ENCODE measurements around the gene COL25A1. TPM values are rescaled to one million over a fixed set of nuclear protein-coding genes. Genes with fewer than 3 reads are reported as not detected.

The COL25A1 gene
- total RNA-seq, 1 donor from 2014 or later = 3.9 TPM

DNA sequence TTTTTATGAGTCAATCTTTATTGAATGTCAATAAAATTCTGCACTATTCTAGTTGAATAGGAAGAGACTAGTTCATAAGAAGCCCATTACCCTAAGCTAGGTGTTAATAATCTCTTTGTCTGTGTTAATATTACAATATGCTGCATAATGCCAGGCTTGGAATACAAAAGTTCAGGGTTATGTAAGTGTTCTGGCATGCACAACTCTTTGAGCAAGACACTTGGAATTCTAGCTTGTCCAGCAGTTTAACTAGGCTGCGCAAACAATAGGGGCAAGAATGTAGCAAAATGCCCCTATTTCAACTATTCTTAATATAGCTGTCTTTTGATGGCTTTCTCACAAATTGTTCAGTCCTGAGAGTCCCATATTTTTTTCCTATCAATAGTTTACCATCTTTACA lies 508.3 kb downstream of the COL25A1 start:
- no peak overlapping the region for H3K4me3 Mint-ChIP-seq (ENCODE audit: low read depth)
- H3K27ac Mint-ChIP-seq = no peak overlapping the region
- TF ChIP-seq, protein P1, sequence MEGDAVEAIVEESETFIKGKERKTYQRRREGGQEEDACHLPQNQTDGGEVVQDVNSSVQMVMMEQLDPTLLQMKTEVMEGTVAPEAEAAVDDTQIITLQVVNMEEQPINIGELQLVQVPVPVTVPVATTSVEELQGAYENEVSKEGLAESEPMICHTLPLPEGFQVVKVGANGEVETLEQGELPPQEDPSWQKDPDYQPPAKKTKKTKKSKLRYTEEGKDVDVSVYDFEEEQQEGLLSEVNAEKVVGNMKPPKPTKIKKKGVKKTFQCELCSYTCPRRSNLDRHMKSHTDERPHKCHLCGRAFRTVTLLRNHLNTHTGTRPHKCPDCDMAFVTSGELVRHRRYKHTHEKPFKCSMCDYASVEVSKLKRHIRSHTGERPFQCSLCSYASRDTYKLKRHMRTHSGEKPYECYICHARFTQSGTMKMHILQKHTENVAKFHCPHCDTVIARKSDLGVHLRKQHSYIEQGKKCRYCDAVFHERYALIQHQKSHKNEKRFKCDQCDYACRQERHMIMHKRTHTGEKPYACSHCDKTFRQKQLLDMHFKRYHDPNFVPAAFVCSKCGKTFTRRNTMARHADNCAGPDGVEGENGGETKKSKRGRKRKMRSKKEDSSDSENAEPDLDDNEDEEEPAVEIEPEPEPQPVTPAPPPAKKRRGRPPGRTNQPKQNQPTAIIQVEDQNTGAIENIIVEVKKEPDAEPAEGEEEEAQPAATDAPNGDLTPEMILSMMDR (IDR thresholded peaks at IDR 0.05; ENCODE audit: unreplicated experiment) = no peak
- H3K27me3 Mint-ChIP-seq = no peaks in the 10 kb centered on the region
- no peaks in the 10 kb centered on the region for H3K36me3 Mint-ChIP-seq (ENCODE audit: insufficient read depth)
- no peaks in the 10 kb centered on the region for H3K4me1 Mint-ChIP-seq (ENCODE audit: low read depth)
- DNase-seq (ENCODE audit: low spot score, unreplicated experiment) = no peak
- no peaks in the 10 kb centered on the region for H3K9me3 Mint-ChIP-seq (ENCODE audit: low read depth)

DNA sequence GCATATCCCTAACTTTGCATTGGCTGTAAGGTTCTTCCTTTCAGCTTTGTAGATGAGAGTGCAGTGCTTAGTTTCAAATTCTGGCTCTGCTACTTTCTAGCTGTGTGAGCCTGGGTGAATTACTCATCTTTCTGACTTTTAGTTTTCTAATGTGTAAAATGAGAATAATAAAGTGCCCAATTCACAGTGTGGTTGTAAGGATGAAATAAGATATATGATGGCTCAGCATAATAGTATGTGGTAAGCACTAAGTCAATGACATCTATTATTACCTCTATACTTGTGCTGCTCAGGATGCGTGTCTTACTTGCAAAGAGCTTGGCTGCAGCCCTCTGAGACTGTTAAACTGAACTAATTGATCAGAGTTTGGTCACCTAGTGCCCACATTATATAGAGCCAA lies 509.0 kb downstream of the COL25A1 start:
- H3K9me3 Mint-ChIP-seq (ENCODE audit: low read depth) = no peaks in the 10 kb centered on the region
- H3K36me3 Mint-ChIP-seq (ENCODE audit: insufficient read depth) = no peaks in the 10 kb centered on the region
- no peak overlapping the region for H3K27ac Mint-ChIP-seq
- no peaks in the 10 kb centered on the region for H3K27me3 Mint-ChIP-seq
- H3K4me1 Mint-ChIP-seq (ENCODE audit: low read depth) = no peaks in the 10 kb centered on the region
- TF ChIP-seq, protein P1 (IDR thresholded peaks at IDR 0.05; ENCODE audit: unreplicated experiment) = no peak
- no peak overlapping the region for H3K4me3 Mint-ChIP-seq (ENCODE audit: low read depth)
- DNase-seq (ENCODE audit: low spot score, unreplicated experiment) = no peak

DNA sequence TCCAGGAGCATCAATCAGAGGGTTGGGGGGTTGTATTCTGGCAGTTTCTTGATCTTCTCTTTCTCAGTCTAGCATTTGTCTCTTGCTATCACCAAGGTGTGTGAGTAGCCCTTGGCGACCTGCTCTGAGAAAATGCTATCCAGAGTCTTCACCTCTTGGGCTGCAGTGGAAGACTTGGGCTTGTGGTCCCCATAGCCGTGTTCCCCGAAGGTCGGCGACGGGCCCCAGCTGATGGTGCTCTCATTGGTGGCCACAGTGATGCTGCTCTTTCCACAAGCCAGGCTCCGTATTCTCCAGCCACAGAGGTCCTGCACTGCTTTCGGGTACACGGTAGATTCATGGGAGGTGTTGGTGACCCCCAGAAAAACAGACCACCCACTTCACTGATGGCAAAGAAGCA lies 513.7 kb downstream of the COL25A1 start:
- H3K9me3 Mint-ChIP-seq (ENCODE audit: low read depth) = no peaks in the 10 kb centered on the region
- no peaks in the 10 kb centered on the region for H3K27me3 Mint-ChIP-seq
- peaks cover 2% of the 10 kb centered on the region for H3K4me1 Mint-ChIP-seq (ENCODE audit: low read depth)
- TF ChIP-seq, protein P1 (IDR thresholded peaks at IDR 0.05; ENCODE audit: unreplicated experiment) = no peak
- H3K27ac Mint-ChIP-seq = no peak overlapping the region
- H3K4me3 Mint-ChIP-seq (ENCODE audit: low read depth) = no peak overlapping the region
- H3K36me3 Mint-ChIP-seq (ENCODE audit: insufficient read depth) = no peaks in the 10 kb centered on the region
- no peak for DNase-seq (ENCODE audit: low spot score, unreplicated experiment)

DNA sequence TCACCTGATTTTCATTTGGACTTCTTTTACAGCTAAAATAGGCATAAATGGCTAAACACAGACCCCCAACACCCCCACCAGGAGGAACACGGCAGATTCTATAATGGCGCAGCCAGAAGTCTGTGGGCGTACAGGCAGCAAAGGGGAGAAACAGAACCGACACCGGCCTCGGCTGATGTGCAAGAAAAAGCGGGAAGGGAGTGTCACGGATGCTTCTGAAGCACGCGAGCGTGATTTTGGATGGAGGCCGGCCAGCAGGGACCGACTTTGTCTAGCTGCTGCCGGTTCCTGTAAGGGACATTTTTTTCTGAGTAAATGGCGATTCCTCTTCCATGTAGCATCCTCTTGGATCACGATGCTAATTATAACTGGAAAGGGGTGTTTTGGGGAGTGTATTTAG lies 514.7 kb downstream of the COL25A1 start:
- DNase-seq (ENCODE audit: low spot score, unreplicated experiment) = no peak
- Mint-ChIP-seq H3K9me3 (ENCODE audit: low read depth) (no peaks in the 10 kb centered on the region), H3K4me1 (ENCODE audit: low read depth) (peaks cover 3% of the 10 kb centered on the region), H3K36me3 (ENCODE audit: insufficient read depth) (no peaks in the 10 kb centered on the region), H3K27me3 (no peaks in the 10 kb centered on the region), H3K27ac (no peak overlapping the region), H3K4me3 (ENCODE audit: low read depth) (no peak overlapping the region)
- TF ChIP-seq, protein P1 (IDR thresholded peaks at IDR 0.05; ENCODE audit: unreplicated experiment) = no peak

DNA sequence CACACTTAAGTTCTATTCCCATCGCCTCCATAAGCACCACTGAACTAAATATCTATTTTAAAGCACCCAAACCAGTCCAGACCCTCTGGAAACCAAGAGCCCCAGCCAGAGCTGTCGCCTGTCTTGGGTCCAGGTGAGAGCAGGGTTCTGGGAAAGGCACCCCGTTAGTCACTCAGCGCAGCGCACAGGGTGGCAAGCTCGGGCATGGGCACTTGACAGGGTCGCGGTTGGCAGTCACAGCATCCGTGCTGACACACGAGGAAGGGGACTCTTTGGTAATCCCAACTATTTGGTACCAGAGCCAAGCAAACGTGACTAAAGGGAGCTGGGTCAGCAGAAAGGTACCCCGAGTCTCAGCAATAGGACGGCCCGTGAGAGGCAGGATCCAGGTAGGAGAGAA lies 515.4 kb downstream of the COL25A1 start:
- no peak overlapping the region for H3K27ac Mint-ChIP-seq
- H3K9me3 Mint-ChIP-seq (ENCODE audit: low read depth) = no peaks in the 10 kb centered on the region
- H3K4me3 Mint-ChIP-seq (ENCODE audit: low read depth) = no peak overlapping the region
- TF ChIP-seq, protein P1 (IDR thresholded peaks at IDR 0.05; ENCODE audit: unreplicated experiment) = no peak
- peaks cover 3% of the 10 kb centered on the region for H3K4me1 Mint-ChIP-seq (ENCODE audit: low read depth)
- DNase-seq (ENCODE audit: low spot score, unreplicated experiment) = no peak
- no peaks in the 10 kb centered on the region for H3K36me3 Mint-ChIP-seq (ENCODE audit: insufficient read depth)
- H3K27me3 Mint-ChIP-seq = no peaks in the 10 kb centered on the region
